GM12878 (cell line): ENCODE results near the gene KASH5. TPM values are rescaled to one million over a fixed set of nuclear protein-coding genes. Genes with fewer than 3 reads are reported as not detected.

ENCODE experiments used
- ATAC-seq: fragments of 200-7000 bp; cut with Tn5 transposase; 3 replicates; pipeline ENCODE4 v1.9.1; 2020; ENCODE audit warnings: mild to moderate bottlenecking, moderate library complexity
- BruUV-seq: library from RNA; stranded (reverse); fragments of 400-500 nt; replicated peaks from 2 replicates; lab custom pipeline; 2021; lab: Mats Ljungman, UMichigan
- CTCF ChIA-PET: fragments of 300-600 bp; sonication (Branson Sonifier 250); formaldehyde crosslinking; extraction: SDS; loops from one replicate; lab custom pipeline; 2021; ENCODE audit warnings: inconsistent platforms; lab: Yijun Ruan, JAX
- POLR2A ChIA-PET: fragments of 350-600 bp; formaldehyde crosslinking; extraction: SDS; loops from one replicate; lab custom pipeline; 2021; ENCODE audit warnings: inconsistent platforms; lab: Charles Lee
- RAD21 ChIA-PET: fragments of 300-600 bp; sonication (Branson Sonifier 250); formaldehyde crosslinking; loops from one replicate; lab custom pipeline; 2023; ENCODE audit warnings: antibody characterized with exemption; ENCODE audit not compliant: unreplicated experiment; lab: Charles Lee
- SMC1A ChIA-PET: fragments of 300-600 bp; sonication (Branson Sonifier 250); formaldehyde crosslinking; loops from one replicate; lab custom pipeline; 2023; ENCODE audit not compliant: unreplicated experiment, uncharacterized antibody; lab: Charles Lee
- DNase-seq: peaks from one replicate; pipeline ENCODE4 v3.0.0-alpha.2; 2011; ENCODE audit warnings: low read depth, low spot score
- FAIRE-seq: peaks from 3 replicates; lab custom pipeline; 2011; peaks lifted over from hg19 to GRCh38; lab: Jason Lieb, UNC
- H2AFZ ChIP-seq: 2 replicates; pipeline ENCODE4 v1.6.0; 2011; ENCODE audit warnings: low read depth, low read length, control low read depth; ENCODE audit not compliant: control insufficient read depth
- H3K27ac ChIP-seq: 2 replicates; pipeline ENCODE4 v1.5.1; 2011; ENCODE audit warnings: control low read depth; ENCODE audit not compliant: control insufficient read depth, insufficient read depth
- H3K27me3 ChIP-seq, 2 experiments: replicated peaks in 1 of 2; 2 replicates each; pipeline versions ENCODE4 v1.6.0 to v1.6.1; 2011; ENCODE audit warnings: low read length in 1 of 2; ENCODE audit not compliant: control insufficient read depth in 2 of 2, insufficient read depth in 2 of 2
- H3K36me3 ChIP-seq, 2 experiments: 2 replicates each; pipeline ENCODE4 v1.5.1; 2011; ENCODE audit warnings: low read length in 1 of 2; ENCODE audit not compliant: control insufficient read depth in 2 of 2, insufficient read depth in 2 of 2
- H3K4me1 ChIP-seq: 2 replicates; pipeline ENCODE4 v1.6.1; 2011; ENCODE audit warnings: mild to moderate bottlenecking, low read length, moderate library complexity, mixed read lengths; ENCODE audit not compliant: control insufficient read depth, insufficient read depth
- H3K4me2 ChIP-seq: 2 replicates; pipeline ENCODE4 v1.6.0; 2011; ENCODE audit warnings: control low read depth; ENCODE audit not compliant: control insufficient read depth, insufficient read depth
- H3K4me3 ChIP-seq: fragments of 200-600 bp; sonication (generic); 2 replicates; pipeline ENCODE4 v1.5.1; 2016
- H3K79me2 ChIP-seq: 2 replicates; pipeline ENCODE4 v1.6.0; 2011; ENCODE audit warnings: low read length; ENCODE audit not compliant: control insufficient read depth, insufficient read depth
- H3K9ac ChIP-seq: 2 replicates; pipeline ENCODE4 v1.8.0; 2011; ENCODE audit warnings: low read length, control low read depth, mixed read lengths; ENCODE audit not compliant: control insufficient read depth, insufficient read depth
- H3K9me3 ChIP-seq: replicated peaks from 3 replicates; pipeline ENCODE4 v1.5.1; 2011; ENCODE audit warnings: mild to moderate bottlenecking, low read length; ENCODE audit not compliant: control insufficient read depth, insufficient read depth
- H4K20me1 ChIP-seq: 2 replicates; pipeline ENCODE4 v1.6.0; 2011; ENCODE audit not compliant: control insufficient read depth, insufficient read depth
- PKNOX1 ChIP-seq: fragments of 450-650 bp; IDR thresholded peaks from 2 replicates; pipeline ENCODE4 v1.6.1; 2016; ENCODE audit warnings: mild to moderate bottlenecking
- SUZ12 ChIP-seq: fragments of 200-600 bp; sonication (generic); IDR thresholded peaks from one replicate; pipeline ENCODE4 v1.6.1; 2018; ENCODE audit warnings: antibody characterized with exemption, mild to moderate bottlenecking; ENCODE audit not compliant: unreplicated experiment
- USF1 ChIP-seq: IDR thresholded peaks from 2 replicates; pipeline ENCODE4 v1.6.1; 2011; ENCODE audit warnings: borderline replicate concordance, low read depth, mild to moderate bottlenecking, moderate library complexity, mixed read lengths, low read length; ENCODE audit not compliant: insufficient read depth; ENCODE audit errors: extremely low read length
- WGBS: methylation state at CpG from one replicate; pipeline ENCODE4 v1.1.6; 2016; ENCODE audit warnings: low lambda C conversion rate; ENCODE audit not compliant: insufficient replicate concordance, insufficient coverage; ENCODE audit errors: missing lambda C conversion rate; 5-methylcytosine and 5-hydroxymethylcytosine counted together
- in situ Hi-C: fragments of 300-500 bp; cut with MboI; formaldehyde crosslinking; loops from 9 replicates; pipeline ENCODE4 v1.14.3; 2018; ENCODE audit warnings: mixed read lengths
- intact Hi-C: fragments of 100-400 bp; cut with micrococcal nuclease; formaldehyde crosslinking; loops from one replicate; pipeline ENCODE4 v1.14.2; 2022; ENCODE audit not compliant: unreplicated experiment
- polyA plus RNA-seq, 11 experiments: library from polyadenylated mRNA; depleted of rRNA in 4 of 11; unstranded in 6 of 11; stranded (reverse) in 5 of 11; fragments of >200 nt; fragmentation: Nextera tagmentation in 4 of 11; fragmentation: Illumina TruSeq in 1 of 11; extraction: Ambion mirVana in 4 of 11; extraction: Trizol in 1 of 11; gene quantifications; 1 replicate in 1 of 11; 2 replicates in 10 of 11; pipeline versions ENCODE4 v1.2.1 to v1.2.3, GENCODE V29; 2011 to 2016; ENCODE audit warnings: inconsistent platforms in 2 of 11, missing spikeins in 2 of 11, low read depth in 1 of 11
- total RNA-seq, 4 experiments: library from RNA; depleted of rRNA in 3 of 4; stranded (reverse); fragments of >200 nt in 3 of 4; fragmentation: Illumina TruSeq in 1 of 4; extraction: Trizol in 1 of 4; gene quantifications; 2 replicates each; pipeline versions ENCODE4 v1.2.1 to v1.2.3, GENCODE V29; 2013 to 2021

The KASH5 gene
- total and polyA plus RNA-seq, 10 of the 15 experiments (the other 5 are each of a cell fraction or from before 2014, with no cell fraction given): 0.03 to 0.06 (median 0.05) TPM; not detected in 7

GRCh38 chr19:49427855-49428546 lies 40.0 kb downstream of the KASH5 start:
- no peaks in the 10 kb centered on the region for H3K79me2 ChIP-seq
- in situ Hi-C loops: no loop called here
- no peaks in the 10 kb centered on the region for H3K9me3 ChIP-seq
- H3K27ac ChIP-seq: no peak overlapping the region
- ATAC-seq (peak; percentile 62), FAIRE-seq (no peak), DNase-seq (no peak)
- no peaks in the 10 kb centered on the region for H4K20me1 ChIP-seq
- H3K4me1 ChIP-seq: no peaks in the 10 kb centered on the region; the same call in 1 of the 2 replicates
- H3K36me3 ChIP-seq: no peaks in the 10 kb centered on the region
- 4% methylated on average over 41 of the region's 45 CpGs for WGBS
- TF ChIP-seq SUZ12: peak; percentile 86
- peak; percentile 37 for TF ChIP-seq USF1
- no peak for TF ChIP-seq PKNOX1
- CTCF ChIA-PET: interaction anchor here (1.3 to 3.3 kb wide), 3 partner anchors 24 to 46 kb away, joined by 3 to 17 read pairs (median 3); no protein-coding TSS in a partner anchor
- intact Hi-C loops: no loop called here
- POLR2A ChIA-PET: interaction anchor here (0.6 kb wide), 1 partner anchor 159 kb away, joined by 3 read pairs; no protein-coding TSS in a partner anchor
- BruUV-seq: no TSS peak
- H3K4me3 ChIP-seq: no peak overlapping the region
- SMC1A ChIA-PET: interaction anchor here (1.4 kb wide), 1 partner anchor 202 kb away, joined by 3 read pairs; no protein-coding TSS in a partner anchor
- H3K4me2 ChIP-seq: no peak overlapping the region
- H3K9ac ChIP-seq: no peak overlapping the region
- peaks cover 12 to 26% of the 10 kb centered on the region in 2 experiments for H3K27me3 ChIP-seq
- no peak overlapping the region for H2AFZ ChIP-seq
- RAD21 ChIA-PET: interaction anchor here (0.7 kb wide), 1 partner anchor 40 kb away, joined by 3 read pairs; the partner anchor contains the start of gene KASH5
